IMR-90 (cell line): ENCODE measurements around the gene STK17B. TPM values are rescaled to one million over a fixed set of nuclear protein-coding genes. Genes with fewer than 3 reads are reported as not detected.

Experiments used
- ATAC-seq: fragments of 200-7000 bp; cut with Tn5 transposase; 2 replicates; pipeline ENCODE4 v1.9.1; 2020; ENCODE audit warnings: low read depth, mild to moderate bottlenecking, moderate library complexity
- BruUV-seq: library from RNA; stranded (reverse); fragments of 400-500 nt; replicated peaks from 2 replicates; lab custom pipeline; 2021; lab: Mats Ljungman, UMichigan
- CTCF ChIA-PET: fragments of 300-600 bp; formaldehyde crosslinking; extraction: SDS; loops from one replicate; lab custom pipeline; 2021; ENCODE audit warnings: antibody characterized with exemption; lab: Yijun Ruan, JAX
- POLR2A ChIA-PET: fragments of 300-600 bp; sonication (Branson Sonifier 250); formaldehyde crosslinking; loops from one replicate; lab custom pipeline; 2022; ENCODE audit warnings: antibody characterized with exemption; ENCODE audit not compliant: unreplicated experiment; lab: Charles Lee
- DNase-seq: peaks from one replicate; pipeline ENCODE4 v3.0.0; 2013
- H2AFZ ChIP-seq: replicated peaks from 2 replicates; pipeline ENCODE3; 2013; ENCODE audit warnings: low read length, mild to moderate bottlenecking; ENCODE audit not compliant: poor library complexity
- H2AK5ac ChIP-seq: 2 replicates; pipeline ENCODE4 v1.6.1; 2013; ENCODE audit warnings: low read depth, low read length, inconsistent platforms
- H2AK9ac ChIP-seq: replicated peaks from 2 replicates; pipeline ENCODE3; 2013; ENCODE audit warnings: mild to moderate bottlenecking, low read depth, low read length, moderate library complexity; ENCODE audit not compliant: poor library complexity
- H2BK120ac ChIP-seq: 2 replicates; pipeline ENCODE4 v1.6.1; 2013; ENCODE audit warnings: low read depth, low read length, inconsistent platforms
- H2BK15ac ChIP-seq: 3 replicates; pipeline ENCODE4 v1.6.1; 2013; ENCODE audit warnings: low read depth, low read length, inconsistent platforms
- H2BK20ac ChIP-seq: 2 replicates; pipeline ENCODE4 v1.6.1; 2013; ENCODE audit warnings: low read depth, mild to moderate bottlenecking, inconsistent platforms, low read length, moderate library complexity
- H2BK5ac ChIP-seq: 2 replicates; pipeline ENCODE4 v1.6.1; 2013; ENCODE audit warnings: mild to moderate bottlenecking, low read depth, low read length, inconsistent platforms; ENCODE audit not compliant: poor library complexity, severe bottlenecking
- H3K14ac ChIP-seq: replicated peaks from 2 replicates; pipeline ENCODE4 v1.6.1; 2013; ENCODE audit warnings: low read depth, low read length, inconsistent platforms
- H3K18ac ChIP-seq: 2 replicates; pipeline ENCODE4 v1.6.1; 2013; ENCODE audit warnings: low read depth, low read length, control low read depth
- H3K23ac ChIP-seq: 2 replicates; pipeline ENCODE4 v1.6.1; 2013; ENCODE audit warnings: low read depth, low read length, inconsistent platforms
- H3K27ac ChIP-seq: 2 replicates; pipeline ENCODE4 v1.5.1; 2013; ENCODE audit warnings: mild to moderate bottlenecking, control low read depth, low read length; ENCODE audit not compliant: insufficient read depth
- H3K27me3 ChIP-seq: 2 replicates; pipeline ENCODE4 v1.6.1; 2013; ENCODE audit warnings: low read length; ENCODE audit not compliant: control insufficient read depth, insufficient read depth
- H3K36me3 ChIP-seq: 2 replicates; pipeline ENCODE4 v1.6.1; 2013; ENCODE audit warnings: low read length, mixed read lengths; ENCODE audit not compliant: control insufficient read depth, insufficient read depth
- H3K4ac ChIP-seq: 2 replicates; pipeline ENCODE4 v1.6.1; 2013; ENCODE audit warnings: low read depth, low read length, inconsistent platforms
- H3K4me1 ChIP-seq: 2 replicates; pipeline ENCODE4 v1.6.1; 2013; ENCODE audit warnings: low read length, mixed read lengths; ENCODE audit not compliant: control insufficient read depth, insufficient read depth
- H3K4me2 ChIP-seq: 2 replicates; pipeline ENCODE4 v1.6.1; 2013; ENCODE audit warnings: low read depth, mild to moderate bottlenecking, control low read depth, low read length, moderate library complexity
- H3K4me3 ChIP-seq: 2 replicates; pipeline ENCODE4 v1.5.1; 2013; ENCODE audit warnings: low read depth, mild to moderate bottlenecking, control low read depth, low read length, moderate library complexity; ENCODE audit not compliant: insufficient read depth
- H3K56ac ChIP-seq: 2 replicates; pipeline ENCODE4 v1.6.1; 2013; ENCODE audit warnings: low read length, inconsistent platforms; ENCODE audit not compliant: insufficient read depth; ENCODE audit errors: extremely low read depth
- H3K79me1 ChIP-seq, 2 experiments: 2 replicates each; pipeline ENCODE4 v1.6.1; 2013; ENCODE audit warnings: low read length in 2 of 2, inconsistent platforms in 1 of 2, low read depth in 1 of 2
- H3K9ac ChIP-seq: 2 replicates; pipeline ENCODE4 v1.6.1; 2013; ENCODE audit warnings: low read depth, low read length, control low read depth
- H3K9me1 ChIP-seq: 2 replicates; pipeline ENCODE4 v1.6.1; 2013; ENCODE audit warnings: low read length, inconsistent platforms; ENCODE audit not compliant: insufficient read depth
- H3K9me3 ChIP-seq: 2 replicates; pipeline ENCODE4 v1.6.1; 2013; ENCODE audit warnings: low read length; ENCODE audit not compliant: control insufficient read depth, insufficient read depth
- H4K20me1 ChIP-seq: 2 replicates; pipeline ENCODE4 v1.6.1; 2013; ENCODE audit warnings: low read length, inconsistent platforms; ENCODE audit not compliant: insufficient read depth
- H4K5ac ChIP-seq: 2 replicates; pipeline ENCODE4 v1.6.1; 2013; ENCODE audit warnings: mild to moderate bottlenecking, low read depth, low read length, control low read depth
- H4K8ac ChIP-seq, 2 experiments: 2 replicates each; pipeline ENCODE4 v1.6.1; 2013; ENCODE audit warnings: low read depth in 2 of 2, low read length in 2 of 2, control low read depth in 1 of 2, inconsistent platforms in 1 of 2
- H4K91ac ChIP-seq: 2 replicates; pipeline ENCODE4 v1.6.1; 2013; ENCODE audit warnings: low read depth, low read length, inconsistent platforms; ENCODE audit not compliant: insufficient read depth
- BHLHE40 ChIP-seq: fragments of 150-350 bp; IDR thresholded peaks from 2 replicates; pipeline ENCODE4 v1.6.1; 2016; ENCODE audit warnings: mild to moderate bottlenecking, low read depth, low read length
- CEBPB ChIP-seq: IDR thresholded peaks from 2 replicates; pipeline ENCODE4 v1.6.1; 2012; ENCODE audit warnings: low read depth, low read length, improper control_type of control experiment
- CTCF ChIP-seq: conservative IDR thresholded peaks from 2 replicates; pipeline ENCODE4 v1.5.1; 2012; ENCODE audit warnings: mild to moderate bottlenecking, low read depth, low read length, improper control_type of control experiment
- ELK1 ChIP-seq: fragments of 150-350 bp; IDR thresholded peaks from 2 replicates; pipeline ENCODE4 v1.6.1; 2016; ENCODE audit warnings: low read depth, mild to moderate bottlenecking, low read length, moderate library complexity, borderline replicate concordance
- FOS ChIP-seq: fragments of 150-350 bp; IDR thresholded peaks from 2 replicates; pipeline ENCODE4 v1.6.1; 2016; ENCODE audit warnings: low read depth, low read length
- MAFK ChIP-seq: IDR thresholded peaks from 2 replicates; pipeline ENCODE4 v1.6.1; 2012; ENCODE audit warnings: low read depth, low read length, improper control_type of control experiment
- MAZ ChIP-seq: IDR thresholded peaks from 2 replicates; pipeline ENCODE4 v1.6.1; 2012; ENCODE audit warnings: low read depth, mild to moderate bottlenecking, low read length, improper control_type of control experiment, moderate library complexity, borderline replicate concordance
- MXI1 ChIP-seq: IDR thresholded peaks from 2 replicates; pipeline ENCODE4 v1.6.1; 2012; ENCODE audit warnings: low read depth, mild to moderate bottlenecking, low read length, moderate library complexity, borderline replicate concordance
- NFE2L2 ChIP-seq: fragments of 150-350 bp; IDR thresholded peaks from 2 replicates; pipeline ENCODE4 v1.6.1; 2016; ENCODE audit warnings: low read depth, mild to moderate bottlenecking, low read length
- POLR2A ChIP-seq: IDR thresholded peaks from 2 replicates; pipeline ENCODE4 v1.6.1; 2012; ENCODE audit warnings: mild to moderate bottlenecking, low read depth, low read length
- RAD21 ChIP-seq: IDR thresholded peaks from 2 replicates; pipeline ENCODE4 v1.6.1; 2012; ENCODE audit warnings: low read length, improper control_type of control experiment
- RCOR1 ChIP-seq: IDR thresholded peaks from 2 replicates; pipeline ENCODE4 v1.6.1; 2012; ENCODE audit warnings: mild to moderate bottlenecking, low read length, improper control_type of control experiment; ENCODE audit not compliant: insufficient replicate concordance
- RFX5 ChIP-seq: IDR thresholded peaks from 2 replicates; pipeline ENCODE4 v1.8.0; 2012; ENCODE audit warnings: low read depth, mild to moderate bottlenecking, low read length, moderate library complexity
- SMC3 ChIP-seq: fragments of 150-350 bp; IDR thresholded peaks from 2 replicates; pipeline ENCODE4 v1.6.1; 2016; ENCODE audit warnings: low read depth, mild to moderate bottlenecking, antibody characterized with exemption, low read length, moderate library complexity
- USF2 ChIP-seq: fragments of 150-350 bp; IDR thresholded peaks from 2 replicates; pipeline ENCODE4 v1.6.1; 2017; ENCODE audit warnings: mild to moderate bottlenecking, antibody characterized with exemption, low read length, low read depth
- WGBS, 2 experiments: methylation state at CpG; one replicate each; pipeline versions ENCODE4 v1.1.5 to v1.1.7; 2013; ENCODE audit warnings: missing lambda C conversion rate in 2 of 2; ENCODE audit not compliant: insufficient read length in 1 of 2; ENCODE audit errors: extremely low coverage in 2 of 2; 5-methylcytosine and 5-hydroxymethylcytosine counted together
- dilution Hi-C: fragments of 300-500 bp; cut with HindIII; formaldehyde crosslinking; loops from one replicate; pipeline ENCODE4 v1.14.3; 2018; ENCODE audit warnings: low sequenced_read_pairs; ENCODE audit not compliant: unreplicated experiment
- in situ Hi-C: fragments of 300-500 bp; cut with MboI; formaldehyde crosslinking; loops from 3 replicates; pipeline ENCODE4 v1.14.3; 2019; ENCODE audit warnings: low sequenced_read_pairs, inconsistent platforms, mixed read lengths
- intact Hi-C: fragments of 100-400 bp; cut with micrococcal nuclease; formaldehyde crosslinking; loops from 2 replicates; pipeline ENCODE4 v1.10.0; 2022
- polyA plus RNA-seq, 3 experiments: library from polyadenylated mRNA; depleted of rRNA; stranded (reverse); fragments of >200 nt; gene quantifications; 2 replicates each; pipeline ENCODE4 v1.2.3, GENCODE V29; 2012; ENCODE audit warnings: low replicate concordance in 1 of 3
- total RNA-seq: library from RNA; depleted of rRNA; stranded (reverse); fragments of >200 nt; gene quantifications from 2 replicates; pipeline ENCODE4 v1.2.3, GENCODE V29; 2012

STK17B gene
- total and polyA plus RNA-seq, 2 of the 4 experiments (the other 2 are of a cell fraction), result 7.5 to 48.9 TPM

- Histone ChIP-seq H2AK9ac (no peak overlapping the region), H3K18ac (no peak overlapping the region), H4K20me1 (peaks cover 1% of the 10 kb centered on the region; the same call in 1 of the 2 replicates), H3K36me3 (peaks cover 24% of the 10 kb centered on the region), H3K56ac (no peak overlapping the region), H2AFZ (no peak overlapping the region), H4K8ac (no peak overlapping the region), H3K79me1 (peaks cover 3 to 43% of the 10 kb centered on the region in 2 experiments), H4K5ac (no peak overlapping the region), H3K9me3 (no peaks in the 10 kb centered on the region), H3K9me1 (no peaks in the 10 kb centered on the region), H3K4me1 (peaks cover 1% of the 10 kb centered on the region), H3K4ac (no peak overlapping the region), H3K23ac (no peak overlapping the region), H3K9ac (no peak overlapping the region), H2AK5ac (no peak overlapping the region), H3K27me3 (no peaks in the 10 kb centered on the region), H2BK120ac (no peak overlapping the region), H4K91ac (no peak overlapping the region), H3K27ac (no peak overlapping the region), H3K4me3 (no peak overlapping the region), H2BK20ac (no peak overlapping the region), H3K4me2 (no peak overlapping the region), H2BK15ac (no peak overlapping the region; the same call in 2 of the 3 replicates), H3K14ac (no peak overlapping the region; the same call in 1 of the 2 replicates), H2BK5ac (no peak overlapping the region)
- dilution Hi-C loops (no loop called here), in situ Hi-C loops (no loop called here), intact Hi-C loops (no loop called here)
- ChIA-PET CTCF (interaction anchor here (0.6 to 1.0 kb wide), 2 partner anchors 12 to 193 kb away, joined by 3 to 4 read pairs; no protein-coding TSS in a partner anchor), POLR2A (no interaction called here)
- ATAC-seq, result peak; percentile 21; the same call in 1 of the 2 replicates
- no CpG with 5 or more reads among the region's 4 CpGs for WGBS, 2 experiments
- BruUV-seq, result no TSS peak
- peak; percentile 45 for DNase-seq
- TF ChIP-seq NFE2L2, result no peak
- no peak for TF ChIP-seq RCOR1
- TF ChIP-seq USF2, result no peak
- no peak for TF ChIP-seq RFX5
- TF ChIP-seq BHLHE40, result no peak
- no peak for TF ChIP-seq ELK1
- TF ChIP-seq FOS, result no peak
- no peak for TF ChIP-seq CEBPB
- no peak for TF ChIP-seq MAZ
- no peak for TF ChIP-seq CTCF
- no peak for TF ChIP-seq MAFK
- TF ChIP-seq SMC3, result no peak
- TF ChIP-seq POLR2A, result no peak
- TF ChIP-seq RAD21, result no peak
- no peak for TF ChIP-seq MXI1
Observed at GRCh38 chr2:196143730-196144131, 27.6 kb downstream of the STK17B start.
